ENCODE measurements around the gene CREBBP. TPM values are rescaled to one million over a fixed set of nuclear protein-coding genes. Genes with fewer than 3 reads are reported as not detected.

Gene CREBBP
- polyA plus RNA-seq, 1 donor (not counting 4 experiments of a cell fraction or from before 2014, with no cell fraction given), result 5.0 TPM

GRCh38 chr16:3713587-3714242 is 166.8 kb downstream of the CREBBP start:
- TF ChIP-seq CTCF (optimal IDR thresholded peaks at IDR 0.05 in 1 of 3, IDR thresholded peaks at IDR 0.05 in 1 of 3, conservative IDR thresholded peaks at IDR 0.05 in 1 of 3; ENCODE audit: extremely low read depth in 1 of 3, insufficient read depth in 2 of 3, low read length in 3 of 3) (no peak), EZH2 (IDR thresholded peaks at IDR 0.05; ENCODE audit: low read length) (no peak)
- Histone ChIP-seq H3K27ac (ENCODE audit: control insufficient read depth, insufficient read depth, low read length) (no peak overlapping the region), H3K4me1 (ENCODE audit: control insufficient read depth, extremely low read depth, insufficient read depth, low read length) (peaks cover 10% of the 10 kb centered on the region), H3K27me3 (ENCODE audit: control insufficient read depth, extremely low read depth, insufficient read depth, low read length) (no peaks in the 10 kb centered on the region), H4K20me1 (ENCODE audit: control insufficient read depth, extremely low read depth, insufficient read depth, low read length) (no peaks in the 10 kb centered on the region), H3K79me2 (ENCODE audit: control insufficient read depth, insufficient read depth, low read length) (peaks cover 71% of the 10 kb centered on the region), H3K9me3 (ENCODE audit: control insufficient read depth, low read depth, low read length) (no peaks in the 10 kb centered on the region), H3K36me3 (ENCODE audit: control insufficient read depth in 2 of 2, extremely low read depth in 1 of 2, insufficient read depth in 2 of 2, low read length in 2 of 2) (peaks cover 0 to 7% of the 10 kb centered on the region in 2 experiments), H3K4me3 (ENCODE audit: control insufficient read depth in 2 of 3, extremely low read depth in 1 of 3, insufficient read depth in 2 of 3, low read depth in 1 of 3, low read length in 3 of 3) (no peak overlapping the region), H3K9ac (ENCODE audit: control insufficient read depth, extremely low read depth, insufficient read depth, low read length) (no peak overlapping the region), H3K4me2 (ENCODE audit: control insufficient read depth, extremely low read depth, insufficient read depth, low read depth, low read length) (no peak overlapping the region), H3K9me1 (ENCODE audit: control insufficient read depth, extremely low read depth, insufficient read depth, low read length) (peaks cover 2% of the 10 kb centered on the region), H2AFZ (ENCODE audit: control insufficient read depth, low read length) (no peak overlapping the region)
- DNase-seq (ENCODE audit: low read depth, low spot score) (no peak), FAIRE-seq (no peak)
- dilution Hi-C loops (cut with MboI; ENCODE audit: extremely low pct_ligation_motif_present, low sequenced_read_pairs), result no loop called here

GRCh38 chr16:3712861-3713372 is 167.6 kb downstream of the CREBBP start:
- Histone ChIP-seq H2AFZ (ENCODE audit: control insufficient read depth, low read length) (no peak overlapping the region), H3K27me3 (ENCODE audit: control insufficient read depth, extremely low read depth, insufficient read depth, low read length) (no peaks in the 10 kb centered on the region), H3K79me2 (ENCODE audit: control insufficient read depth, insufficient read depth, low read length) (peaks cover 72% of the 10 kb centered on the region), H3K4me1 (ENCODE audit: control insufficient read depth, extremely low read depth, insufficient read depth, low read length) (peaks cover 6% of the 10 kb centered on the region), H3K27ac (ENCODE audit: control insufficient read depth, insufficient read depth, low read length) (no peak overlapping the region), H3K36me3 (ENCODE audit: control insufficient read depth in 2 of 2, extremely low read depth in 1 of 2, insufficient read depth in 2 of 2, low read length in 2 of 2) (peaks cover 0 to 7% of the 10 kb centered on the region in 2 experiments), H3K4me2 (ENCODE audit: control insufficient read depth, extremely low read depth, insufficient read depth, low read depth, low read length) (no peak overlapping the region), H3K9ac (ENCODE audit: control insufficient read depth, extremely low read depth, insufficient read depth, low read length) (no peak overlapping the region), H4K20me1 (ENCODE audit: control insufficient read depth, extremely low read depth, insufficient read depth, low read length) (no peaks in the 10 kb centered on the region), H3K4me3 (ENCODE audit: control insufficient read depth in 2 of 3, extremely low read depth in 1 of 3, insufficient read depth in 2 of 3, low read depth in 1 of 3, low read length in 3 of 3) (no peak overlapping the region), H3K9me1 (ENCODE audit: control insufficient read depth, extremely low read depth, insufficient read depth, low read length) (peaks cover 2% of the 10 kb centered on the region), H3K9me3 (ENCODE audit: control insufficient read depth, low read depth, low read length) (no peaks in the 10 kb centered on the region)
- DNase-seq (ENCODE audit: low read depth, low spot score) (no peak), FAIRE-seq (no peak)
- dilution Hi-C loops (cut with MboI; ENCODE audit: extremely low pct_ligation_motif_present, low sequenced_read_pairs), result no loop called here
- TF ChIP-seq CTCF (optimal IDR thresholded peaks at IDR 0.05 in 1 of 3, IDR thresholded peaks at IDR 0.05 in 1 of 3, conservative IDR thresholded peaks at IDR 0.05 in 1 of 3; ENCODE audit: extremely low read depth in 1 of 3, insufficient read depth in 2 of 3, low read length in 3 of 3), result no peak
- no peak for TF ChIP-seq EZH2 (IDR thresholded peaks at IDR 0.05; ENCODE audit: low read length)
